SK-N-MC (cell line): ENCODE results near the gene ZIC1.

Experiments
- DNase-seq: peaks from one replicate; pipeline ENCODE4 v3.0.0-alpha.2; 2011; ENCODE audit warnings: low read depth, low spot score
- H3K27ac ChIP-seq: fragments of 200-600 bp; sonication (generic); 2 replicates; pipeline ENCODE4 v1.5.1; 2016; ENCODE audit warnings: mixed run types
- H3K36me3 ChIP-seq: fragments of 200-600 bp; sonication (generic); 2 replicates; pipeline ENCODE4 v1.6.1; 2017; ENCODE audit warnings: antibody characterized with exemption, low read length, mixed read lengths; ENCODE audit not compliant: insufficient read depth
- H3K4me3 ChIP-seq: fragments of 200-600 bp; sonication (generic); 2 replicates; pipeline ENCODE4 v1.5.1; 2016
- H3K9ac ChIP-seq: fragments of 200-600 bp; sonication (generic); 2 replicates; pipeline ENCODE4 v1.8.0; 2017; ENCODE audit warnings: mixed run types, mixed read lengths; ENCODE audit not compliant: insufficient read length
- H3K9me3 ChIP-seq: fragments of 200-600 bp; sonication (generic); 2 replicates; pipeline ENCODE4 v1.6.1; 2017; ENCODE audit warnings: low read depth, mild to moderate bottlenecking, antibody characterized with exemption, low read length, moderate library complexity, mixed read lengths
- EZH2 ChIP-seq: fragments of 200-600 bp; sonication (generic); IDR thresholded peaks from one replicate; pipeline ENCODE4 v1.6.1; 2017; ENCODE audit warnings: antibody characterized with exemption
- FOXP2 ChIP-seq: optimal IDR thresholded peaks from 2 replicates; pipeline ENCODE3; 2011; ENCODE audit warnings: mild to moderate bottlenecking, moderate library complexity; ENCODE audit not compliant: insufficient read depth; ENCODE audit errors: extremely low read length, control extremely low read depth
- POLR2AphosphoS5 ChIP-seq: IDR thresholded peaks from 2 replicates; pipeline ENCODE4 v1.6.1; 2012; ENCODE audit warnings: mild to moderate bottlenecking, low read depth, low read length, borderline replicate concordance

Gene ZIC1

GRCh38 chr3:147423798-147424580 is 14.8 kb downstream of the ZIC1 start:
- Histone ChIP-seq H3K36me3 (no peaks in the 10 kb centered on the region), H3K4me3 (no peak overlapping the region), H3K27ac (no peak overlapping the region), H3K9me3 (no peaks in the 10 kb centered on the region), H3K9ac (no peak overlapping the region)
- DNase-seq: no peak
- no peak for TF ChIP-seq FOXP2
- TF ChIP-seq POLR2AphosphoS5: no peak
- no peak for TF ChIP-seq EZH2

- no peak for DNase-seq
- Histone ChIP-seq H3K9me3 (no peaks in the 10 kb centered on the region), H3K36me3 (no peaks in the 10 kb centered on the region), H3K9ac (no peak overlapping the region), H3K4me3 (no peak overlapping the region), H3K27ac (no peak overlapping the region)
- TF ChIP-seq FOXP2: no peak
- no peak for TF ChIP-seq EZH2
- TF ChIP-seq POLR2AphosphoS5: no peak
Measured at GRCh38 chr3:147424581-147425387, 15.6 kb downstream of the ZIC1 start.

- Histone ChIP-seq H3K9ac (no peak overlapping the region), H3K4me3 (no peak overlapping the region), H3K36me3 (no peaks in the 10 kb centered on the region), H3K27ac (no peak overlapping the region), H3K9me3 (no peaks in the 10 kb centered on the region)
- DNase-seq: no peak
- TF ChIP-seq EZH2 (no peak), FOXP2 (no peak), POLR2AphosphoS5 (no peak)
Measured at GRCh38 chr3:147425388-147425850, 16.3 kb downstream of the ZIC1 start.

- TF ChIP-seq EZH2: no peak
- no peak for TF ChIP-seq POLR2AphosphoS5
- TF ChIP-seq FOXP2: no peak
- no peak overlapping the region for H3K9ac ChIP-seq
- H3K27ac ChIP-seq: no peak overlapping the region
- no peak for DNase-seq
- H3K4me3 ChIP-seq: no peak overlapping the region
- H3K36me3 ChIP-seq: no peaks in the 10 kb centered on the region
- no peaks in the 10 kb centered on the region for H3K9me3 ChIP-seq
Measured at GRCh38 chr3:147426931-147427330, 17.8 kb downstream of the ZIC1 start.

GRCh38 chr3:147427746-147428145 is 18.6 kb downstream of the ZIC1 start:
- H3K36me3 ChIP-seq: no peaks in the 10 kb centered on the region
- no peaks in the 10 kb centered on the region for H3K9me3 ChIP-seq
- TF ChIP-seq FOXP2: no peak
- TF ChIP-seq EZH2: no peak
- no peak for TF ChIP-seq POLR2AphosphoS5
- H3K27ac ChIP-seq: no peak overlapping the region
- no peak for DNase-seq
- no peak overlapping the region for H3K4me3 ChIP-seq
- H3K9ac ChIP-seq: no peak overlapping the region

- no peak overlapping the region for H3K4me3 ChIP-seq
- no peaks in the 10 kb centered on the region for H3K9me3 ChIP-seq
- H3K9ac ChIP-seq: no peak overlapping the region
- no peak for DNase-seq
- H3K36me3 ChIP-seq: no peaks in the 10 kb centered on the region
- no peak overlapping the region for H3K27ac ChIP-seq
- no peak for TF ChIP-seq EZH2
- TF ChIP-seq POLR2AphosphoS5: no peak
- TF ChIP-seq FOXP2: no peak
Measured at GRCh38 chr3:147428326-147428725, 19.2 kb downstream of the ZIC1 start.

- Histone ChIP-seq H3K27ac (no peak overlapping the region), H3K9ac (no peak overlapping the region), H3K9me3 (no peaks in the 10 kb centered on the region), H3K4me3 (no peak overlapping the region), H3K36me3 (no peaks in the 10 kb centered on the region)
- no peak for DNase-seq
- TF ChIP-seq FOXP2: no peak
- no peak for TF ChIP-seq EZH2
- no peak for TF ChIP-seq POLR2AphosphoS5
Measured at GRCh38 chr3:147428754-147429153, 19.6 kb downstream of the ZIC1 start.

GRCh38 chr3:147431751-147432150 is 22.6 kb downstream of the ZIC1 start:
- no peak overlapping the region for H3K4me3 ChIP-seq
- TF ChIP-seq FOXP2 (no peak), POLR2AphosphoS5 (no peak), EZH2 (no peak)
- H3K9ac ChIP-seq: no peak overlapping the region
- no peaks in the 10 kb centered on the region for H3K36me3 ChIP-seq
- H3K27ac ChIP-seq: no peak overlapping the region
- no peaks in the 10 kb centered on the region for H3K9me3 ChIP-seq
- peak; percentile 24 for DNase-seq
